Hepatocyte (in vitro differentiated cells): Measurements from ENCODE around the gene NUMA1. TPM values are rescaled to one million over a fixed set of nuclear protein-coding genes. Genes with fewer than 3 reads are reported as not detected.
A peak's percentile ranks its signal among the peaks of the same experiment; 100 is the strongest.

Experiments
- DNase-seq: peaks from one replicate; pipeline ENCODE4 v3.0.0-alpha.2; 2016; ENCODE audit warnings: low spot score
- H2AFZ ChIP-seq: fragments of 200-600 bp; sonication (generic); 2 replicates; pipeline ENCODE4 v1.6.0; 2016; ENCODE audit warnings: antibody characterized with exemption, mild to moderate bottlenecking
- H3K27ac ChIP-seq: fragments of 200-600 bp; sonication (generic); 2 replicates; pipeline ENCODE4 v1.5.1; 2016; ENCODE audit warnings: mild to moderate bottlenecking
- H3K27me3 ChIP-seq: fragments of 200-600 bp; sonication (generic); 2 replicates; pipeline ENCODE4 v1.6.1; 2016
- H3K36me3 ChIP-seq: fragments of 200-600 bp; sonication (generic); replicated peaks from 2 replicates; pipeline ENCODE4 v1.5.1; 2016; ENCODE audit warnings: low read depth; ENCODE audit not compliant: insufficient read depth
- H3K4me1 ChIP-seq: fragments of 200-600 bp; sonication (generic); 2 replicates; pipeline ENCODE4 v1.5.1; 2016; ENCODE audit warnings: mild to moderate bottlenecking, moderate library complexity; ENCODE audit not compliant: insufficient read depth
- H3K4me2 ChIP-seq: fragments of 200-600 bp; sonication (generic); 2 replicates; pipeline ENCODE4 v1.6.0; 2016
- H3K4me3 ChIP-seq: fragments of 200-600 bp; sonication (generic); 2 replicates; pipeline ENCODE4 v1.5.1; 2016; ENCODE audit warnings: mild to moderate bottlenecking
- H3K79me2 ChIP-seq: fragments of 200-600 bp; sonication (generic); 2 replicates; pipeline ENCODE4 v1.6.0; 2017; ENCODE audit warnings: mild to moderate bottlenecking
- H3K9me2 ChIP-seq: fragments of 200-600 bp; sonication (generic); replicated peaks from 2 replicates; pipeline ENCODE4 v1.6.0; 2017; ENCODE audit warnings: mild to moderate bottlenecking; ENCODE audit not compliant: insufficient read depth
- H3K9me3 ChIP-seq: fragments of 200-600 bp; sonication (generic); 2 replicates; pipeline ENCODE4 v1.5.1; 2016; ENCODE audit warnings: low read depth, mild to moderate bottlenecking
- H4K20me1 ChIP-seq: fragments of 200-600 bp; sonication (generic); 2 replicates; pipeline ENCODE4 v1.6.0; 2016; ENCODE audit warnings: mild to moderate bottlenecking; ENCODE audit not compliant: insufficient read depth, poor library complexity, severe bottlenecking
- CTCF ChIP-seq: fragments of 200-600 bp; sonication (generic); IDR thresholded peaks from 2 replicates; pipeline ENCODE4 v1.5.1; 2016; ENCODE audit warnings: antibody characterized with exemption, mild to moderate bottlenecking; ENCODE audit not compliant: poor library complexity
- EZH2 ChIP-seq: fragments of 200-600 bp; sonication (generic); IDR thresholded peaks from 2 replicates; pipeline ENCODE4 v1.6.1; 2016; ENCODE audit warnings: antibody characterized with exemption, mild to moderate bottlenecking, borderline replicate concordance
- EZH2phosphoT487 ChIP-seq: fragments of 200-600 bp; sonication (generic); IDR thresholded peaks from one replicate; pipeline ENCODE4 v1.6.1; 2018; ENCODE audit warnings: antibody characterized with exemption, mild to moderate bottlenecking, low read depth, moderate library complexity; ENCODE audit not compliant: unreplicated experiment, severe bottlenecking
- WGBS: methylation state at CpG from one replicate; pipeline ENCODE4 v1.1.6; 2016; ENCODE audit warnings: low lambda C conversion rate; ENCODE audit errors: missing lambda C conversion rate; 5-methylcytosine and 5-hydroxymethylcytosine counted together
- polyA plus RNA-seq: library from polyadenylated mRNA; unstranded; fragments of >200 nt; fragmentation: Nextera tagmentation; extraction: Ambion mirVana; gene quantifications from 2 replicates; pipeline ENCODE4 v1.2.1, GENCODE V29; 2016
- total RNA-seq: library from RNA; depleted of rRNA; stranded (reverse); fragments of >200 nt; gene quantifications from 2 replicates; pipeline ENCODE4 v1.2.3, GENCODE V29; 2014

NUMA1 gene, protein sequence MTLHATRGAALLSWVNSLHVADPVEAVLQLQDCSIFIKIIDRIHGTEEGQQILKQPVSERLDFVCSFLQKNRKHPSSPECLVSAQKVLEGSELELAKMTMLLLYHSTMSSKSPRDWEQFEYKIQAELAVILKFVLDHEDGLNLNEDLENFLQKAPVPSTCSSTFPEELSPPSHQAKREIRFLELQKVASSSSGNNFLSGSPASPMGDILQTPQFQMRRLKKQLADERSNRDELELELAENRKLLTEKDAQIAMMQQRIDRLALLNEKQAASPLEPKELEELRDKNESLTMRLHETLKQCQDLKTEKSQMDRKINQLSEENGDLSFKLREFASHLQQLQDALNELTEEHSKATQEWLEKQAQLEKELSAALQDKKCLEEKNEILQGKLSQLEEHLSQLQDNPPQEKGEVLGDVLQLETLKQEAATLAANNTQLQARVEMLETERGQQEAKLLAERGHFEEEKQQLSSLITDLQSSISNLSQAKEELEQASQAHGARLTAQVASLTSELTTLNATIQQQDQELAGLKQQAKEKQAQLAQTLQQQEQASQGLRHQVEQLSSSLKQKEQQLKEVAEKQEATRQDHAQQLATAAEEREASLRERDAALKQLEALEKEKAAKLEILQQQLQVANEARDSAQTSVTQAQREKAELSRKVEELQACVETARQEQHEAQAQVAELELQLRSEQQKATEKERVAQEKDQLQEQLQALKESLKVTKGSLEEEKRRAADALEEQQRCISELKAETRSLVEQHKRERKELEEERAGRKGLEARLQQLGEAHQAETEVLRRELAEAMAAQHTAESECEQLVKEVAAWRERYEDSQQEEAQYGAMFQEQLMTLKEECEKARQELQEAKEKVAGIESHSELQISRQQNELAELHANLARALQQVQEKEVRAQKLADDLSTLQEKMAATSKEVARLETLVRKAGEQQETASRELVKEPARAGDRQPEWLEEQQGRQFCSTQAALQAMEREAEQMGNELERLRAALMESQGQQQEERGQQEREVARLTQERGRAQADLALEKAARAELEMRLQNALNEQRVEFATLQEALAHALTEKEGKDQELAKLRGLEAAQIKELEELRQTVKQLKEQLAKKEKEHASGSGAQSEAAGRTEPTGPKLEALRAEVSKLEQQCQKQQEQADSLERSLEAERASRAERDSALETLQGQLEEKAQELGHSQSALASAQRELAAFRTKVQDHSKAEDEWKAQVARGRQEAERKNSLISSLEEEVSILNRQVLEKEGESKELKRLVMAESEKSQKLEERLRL (N-terminal part only)
- 129 and 140 TPM in 2 replicates for total RNA-seq
- 103 and 116 TPM in 2 replicates for polyA plus RNA-seq

DNA sequence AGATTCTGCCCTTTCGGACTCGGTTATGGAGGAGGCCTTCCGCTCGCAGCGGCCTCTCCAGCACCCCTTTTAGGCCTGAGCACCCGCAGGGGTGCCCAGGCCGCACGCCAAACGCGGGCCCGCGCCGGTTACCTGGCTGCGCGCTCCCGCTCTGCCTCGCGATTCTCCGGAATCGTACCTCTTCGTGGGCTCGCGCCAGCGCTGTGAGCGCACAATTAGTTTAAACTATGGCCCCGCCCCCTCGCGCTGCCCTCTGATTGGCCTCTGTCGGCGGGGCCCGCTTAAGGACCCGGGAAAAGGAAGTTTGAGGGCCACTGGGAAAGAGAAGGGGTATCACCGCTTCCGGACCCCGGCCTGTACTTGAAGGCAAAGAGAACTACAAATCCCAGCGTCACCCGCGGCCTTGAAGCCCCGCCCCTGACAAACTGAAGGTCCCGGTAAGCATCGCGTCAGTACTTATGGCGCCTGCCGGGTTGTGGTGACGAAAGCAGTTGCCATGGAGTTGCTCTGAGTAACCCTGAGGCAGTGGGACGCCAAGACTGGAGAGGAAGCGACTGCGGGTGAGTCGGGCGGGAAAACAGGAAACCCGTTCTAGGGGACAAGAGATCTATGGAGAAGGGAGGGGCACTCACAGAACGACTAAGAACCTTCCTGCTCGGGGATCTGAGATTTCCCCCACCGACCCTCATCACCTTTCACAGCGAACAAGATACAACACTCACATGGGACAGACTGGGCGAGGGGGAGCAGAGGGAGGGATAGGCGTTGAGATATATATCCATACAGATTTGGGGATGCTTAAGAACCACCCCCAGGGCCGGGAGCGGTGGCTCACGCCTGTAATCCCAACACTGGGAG lies at the start of gene NUMA1, which contains the start of gene LRRC51:
Gene NUMA1, minus strand, starts transcription at position 217 of the 858 bp plus-strand sequence. CDS start 44,599 bp downstream, outside the sequence.
Gene LRRC51, plus strand, starts transcription at position 525 of the 858 bp plus-strand sequence. CDS start 8,234 bp downstream, outside the sequence.
- Histone ChIP-seq H3K9me3 (no peaks in the 10 kb centered on the region), H3K27me3 (no peaks in the 10 kb centered on the region), H3K4me3 (peak within 1 kb of the TSS; percentile 26), H4K20me1 (no peaks in the 10 kb centered on the region), H3K4me1 (peaks cover 14% of the 10 kb centered on the region), H3K79me2 (peaks cover 43% of the 10 kb centered on the region), H3K4me2 (peak within 1 kb of the TSS; percentile 90), H3K9me2 (no peaks in the 10 kb centered on the region), H3K36me3 (no peaks in the 10 kb centered on the region), H2AFZ (peak within 1 kb of the TSS; percentile 42), H3K27ac (peak within 1 kb of the TSS; percentile 78)
- TF ChIP-seq EZH2, result no peak
- no peak for TF ChIP-seq EZH2phosphoT487
- no peak for TF ChIP-seq CTCF
- peak; percentile 100 for DNase-seq
- 2% methylated on average over 60 of the region's 60 CpGs for WGBS

GRCh38 chr11:72129381-72129780 lies 49.0 kb upstream of the NUMA1 start:
- no peaks in the 10 kb centered on the region for H3K4me1 ChIP-seq
- H3K9me2 ChIP-seq, result no peaks in the 10 kb centered on the region
- H3K4me2 ChIP-seq, result no peak overlapping the region
- WGBS, result 79% methylated on average over 3 of the region's 3 CpGs
- no peaks in the 10 kb centered on the region for H3K79me2 ChIP-seq
- peaks cover 3% of the 10 kb centered on the region for H3K27me3 ChIP-seq
- H3K36me3 ChIP-seq, result no peaks in the 10 kb centered on the region
- H4K20me1 ChIP-seq, result no peaks in the 10 kb centered on the region
- no peaks in the 10 kb centered on the region for H3K9me3 ChIP-seq
- TF ChIP-seq EZH2 (no peak), CTCF (no peak), EZH2phosphoT487 (no peak)
- no peak for DNase-seq
- H2AFZ ChIP-seq, result no peak overlapping the region
- no peak overlapping the region for H3K4me3 ChIP-seq
- no peak overlapping the region for H3K27ac ChIP-seq

DNA sequence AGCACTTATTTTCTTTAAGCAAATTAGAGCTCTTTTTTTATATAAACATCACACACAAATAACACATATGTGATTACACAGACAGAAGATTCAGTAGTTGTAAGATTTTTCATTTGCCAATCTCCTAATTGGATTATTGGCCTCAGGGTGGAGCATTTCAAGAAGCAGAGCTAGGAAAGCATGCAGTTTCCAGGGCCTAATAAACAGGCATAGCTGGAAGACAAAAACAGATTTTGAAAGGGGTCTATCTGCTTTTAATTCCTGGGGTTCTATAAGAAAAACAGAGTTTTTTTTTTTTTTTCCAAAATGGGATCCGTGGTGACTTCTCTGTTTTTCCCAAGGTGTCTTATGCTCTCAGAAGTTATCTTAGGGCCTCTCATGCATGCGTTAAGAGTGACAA lies 47.6 kb upstream of the NUMA1 start:
- H3K9me3 ChIP-seq, result no peaks in the 10 kb centered on the region
- H3K36me3 ChIP-seq, result no peaks in the 10 kb centered on the region
- no peaks in the 10 kb centered on the region for H3K79me2 ChIP-seq
- no peaks in the 10 kb centered on the region for H3K9me2 ChIP-seq
- H4K20me1 ChIP-seq, result no peaks in the 10 kb centered on the region
- no peak for DNase-seq
- no peak overlapping the region for H3K4me2 ChIP-seq
- no peak for TF ChIP-seq EZH2phosphoT487
- TF ChIP-seq EZH2, result no peak
- TF ChIP-seq CTCF, result no peak
- peaks cover 3% of the 10 kb centered on the region for H3K27me3 ChIP-seq
- H3K27ac ChIP-seq, result no peak overlapping the region
- peaks cover 2% of the 10 kb centered on the region for H3K4me1 ChIP-seq
- H3K4me3 ChIP-seq, result no peak overlapping the region
- WGBS, result 51% methylated on average over 2 of the region's 2 CpGs
- no peak overlapping the region for H2AFZ ChIP-seq
